ENCODE data around the gene FARP2.
"Not testable (repeated sequence)": the region's sequence is repeated elsewhere in the genome, so short reads cannot be mapped to it uniquely, and the experiment has no call there.

FARP2 gene, protein sequence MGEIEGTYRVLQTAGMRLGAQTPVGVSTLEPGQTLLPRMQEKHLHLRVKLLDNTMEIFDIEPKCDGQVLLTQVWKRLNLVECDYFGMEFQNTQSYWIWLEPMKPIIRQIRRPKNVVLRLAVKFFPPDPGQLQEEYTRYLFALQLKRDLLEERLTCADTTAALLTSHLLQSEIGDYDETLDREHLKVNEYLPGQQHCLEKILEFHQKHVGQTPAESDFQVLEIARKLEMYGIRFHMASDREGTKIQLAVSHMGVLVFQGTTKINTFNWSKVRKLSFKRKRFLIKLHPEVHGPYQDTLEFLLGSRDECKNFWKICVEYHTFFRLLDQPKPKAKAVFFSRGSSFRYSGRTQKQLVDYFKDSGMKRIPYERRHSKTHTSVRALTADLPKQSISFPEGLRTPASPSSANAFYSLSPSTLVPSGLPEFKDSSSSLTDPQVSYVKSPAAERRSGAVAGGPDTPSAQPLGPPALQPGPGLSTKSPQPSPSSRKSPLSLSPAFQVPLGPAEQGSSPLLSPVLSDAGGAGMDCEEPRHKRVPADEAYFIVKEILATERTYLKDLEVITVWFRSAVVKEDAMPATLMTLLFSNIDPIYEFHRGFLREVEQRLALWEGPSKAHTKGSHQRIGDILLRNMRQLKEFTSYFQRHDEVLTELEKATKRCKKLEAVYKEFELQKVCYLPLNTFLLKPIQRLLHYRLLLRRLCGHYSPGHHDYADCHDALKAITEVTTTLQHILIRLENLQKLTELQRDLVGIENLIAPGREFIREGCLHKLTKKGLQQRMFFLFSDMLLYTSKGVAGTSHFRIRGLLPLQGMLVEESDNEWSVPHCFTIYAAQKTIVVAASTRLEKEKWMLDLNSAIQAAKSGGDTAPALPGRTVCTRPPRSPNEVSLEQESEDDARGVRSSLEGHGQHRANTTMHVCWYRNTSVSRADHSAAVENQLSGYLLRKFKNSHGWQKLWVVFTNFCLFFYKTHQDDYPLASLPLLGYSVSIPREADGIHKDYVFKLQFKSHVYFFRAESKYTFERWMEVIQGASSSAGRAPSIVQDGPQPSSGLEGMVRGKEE

DNA sequence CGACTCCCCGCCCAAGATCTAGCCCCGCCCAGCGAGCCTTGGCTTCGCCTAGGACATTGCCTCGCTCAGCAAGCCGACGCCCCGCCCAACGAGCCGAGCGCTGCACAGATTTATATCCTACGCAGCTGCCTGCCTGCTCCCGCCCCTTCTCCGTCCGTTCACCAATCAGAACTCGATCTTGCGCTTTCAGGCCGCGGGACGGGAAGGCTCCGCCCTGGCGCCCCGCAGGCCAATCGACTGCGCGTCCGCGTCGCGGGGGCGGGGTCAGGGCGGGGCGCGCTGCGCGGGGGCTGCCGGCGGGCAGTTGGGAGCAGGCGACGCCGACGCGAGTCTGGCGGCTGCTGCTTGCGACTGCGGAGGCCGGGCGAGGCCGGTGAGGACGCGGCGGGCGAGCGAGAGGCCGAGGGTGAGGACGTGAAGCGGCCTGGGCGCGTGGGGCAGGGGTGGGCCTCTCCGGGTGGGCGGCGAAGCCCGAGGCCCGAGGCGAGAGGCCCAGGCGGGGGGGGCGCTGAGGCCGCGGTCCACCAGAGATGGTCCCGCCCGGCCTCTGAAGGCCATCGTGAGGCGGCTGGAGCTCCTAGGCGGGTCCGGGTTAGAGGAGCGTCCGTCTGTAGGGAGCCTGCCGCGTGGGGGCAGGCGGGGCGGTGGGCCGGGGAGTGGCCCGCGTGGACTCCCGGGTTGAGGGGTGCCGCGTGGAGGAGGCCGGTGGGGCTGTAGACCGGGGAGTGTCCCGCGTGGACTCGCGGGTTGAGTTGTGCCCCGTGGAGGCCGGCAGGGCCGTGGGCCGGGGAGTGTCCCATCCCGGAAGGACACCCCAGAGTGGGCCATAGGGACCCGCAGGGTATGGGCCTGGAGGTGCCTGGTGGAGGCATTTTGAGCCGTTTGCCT is at the start of gene FARP2:
Gene FARP2, plus strand, starts transcription at position 303 of the 888 bp plus-strand sequence. CDS start 16,823 bp downstream, outside the sequence.
- DNase-seq (ENCODE audit: low read depth, low spot score), result peak; percentile 76

GRCh38 chr2:241307055-241307454 is 49.0 kb upstream of the FARP2 start:
- no peak for DNase-seq (ENCODE audit: low read depth, low spot score)

- no peak for DNase-seq (ENCODE audit: low read depth, low spot score)
Measured at GRCh38 chr2:241308267-241308666, 47.8 kb upstream of the FARP2 start.

- no peak for DNase-seq (ENCODE audit: low read depth, low spot score)
Measured at GRCh38 chr2:241308832-241309500, 47.1 kb upstream of the FARP2 start.

DNA sequence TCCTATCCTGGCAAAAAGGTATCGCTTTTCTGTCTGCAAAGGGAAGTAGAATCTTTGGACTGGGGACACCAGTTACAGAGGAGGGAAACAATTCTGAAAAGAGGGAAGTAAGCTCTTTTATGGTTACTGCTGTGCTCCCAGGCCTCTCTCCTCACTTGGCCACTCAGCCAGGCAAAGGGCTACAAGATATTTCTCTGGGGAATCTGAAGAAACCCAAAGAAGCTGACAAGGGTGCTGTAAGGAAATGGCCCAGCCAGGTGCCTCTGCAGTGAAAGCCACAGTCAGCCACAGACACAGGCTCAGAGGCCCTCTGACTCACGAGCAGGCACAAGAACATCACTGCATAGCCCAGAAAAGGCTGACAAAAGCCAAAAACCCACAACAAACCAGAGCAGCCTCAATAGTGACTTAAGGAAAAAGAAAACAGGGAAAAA is 46.4 kb upstream of the FARP2 start:
- no peak for DNase-seq (ENCODE audit: low read depth, low spot score)

DNA sequence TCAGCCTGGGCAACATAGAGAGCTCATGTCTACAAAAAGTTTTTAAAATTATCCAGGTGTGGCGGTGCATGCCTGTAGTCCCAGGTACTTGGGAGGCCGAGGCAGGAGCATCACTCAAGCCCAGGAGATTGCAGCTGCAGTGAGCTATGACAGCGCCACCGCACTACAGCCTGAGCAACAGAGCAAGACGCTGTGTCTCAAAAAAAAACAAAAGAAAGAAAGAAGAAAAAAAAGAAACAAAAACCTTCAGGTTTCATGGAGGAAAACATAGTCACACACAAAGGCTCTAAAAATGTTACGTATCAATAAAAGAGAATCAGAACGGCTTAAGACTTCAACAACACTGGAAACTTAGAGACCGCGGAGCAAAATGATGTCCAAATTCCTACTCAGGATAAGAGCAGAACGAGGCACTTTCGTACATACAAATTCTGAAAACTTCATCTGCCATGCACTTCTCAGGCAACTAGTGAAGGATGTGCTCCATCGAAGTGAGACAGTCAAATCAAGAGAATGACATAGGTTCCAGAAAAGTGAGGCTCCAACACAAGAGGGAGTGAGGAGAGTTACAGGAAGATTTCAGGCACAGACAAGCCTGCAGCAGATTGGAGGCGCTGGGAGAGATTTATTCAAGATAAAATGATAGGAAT is 45.0 kb upstream of the FARP2 start:
- no peak for DNase-seq (ENCODE audit: low read depth, low spot score)

GRCh38 chr2:241312082-241312481 is 44.0 kb upstream of the FARP2 start:
- DNase-seq (ENCODE audit: low read depth, low spot score), result no peak

GRCh38 chr2:241313543-241314095 is 42.5 kb upstream of the FARP2 start:
- DNase-seq (ENCODE audit: low read depth, low spot score), result no peak

- no peak for DNase-seq (ENCODE audit: low read depth, low spot score)
Measured at GRCh38 chr2:241314226-241315092, 41.6 kb upstream of the FARP2 start.

DNA sequence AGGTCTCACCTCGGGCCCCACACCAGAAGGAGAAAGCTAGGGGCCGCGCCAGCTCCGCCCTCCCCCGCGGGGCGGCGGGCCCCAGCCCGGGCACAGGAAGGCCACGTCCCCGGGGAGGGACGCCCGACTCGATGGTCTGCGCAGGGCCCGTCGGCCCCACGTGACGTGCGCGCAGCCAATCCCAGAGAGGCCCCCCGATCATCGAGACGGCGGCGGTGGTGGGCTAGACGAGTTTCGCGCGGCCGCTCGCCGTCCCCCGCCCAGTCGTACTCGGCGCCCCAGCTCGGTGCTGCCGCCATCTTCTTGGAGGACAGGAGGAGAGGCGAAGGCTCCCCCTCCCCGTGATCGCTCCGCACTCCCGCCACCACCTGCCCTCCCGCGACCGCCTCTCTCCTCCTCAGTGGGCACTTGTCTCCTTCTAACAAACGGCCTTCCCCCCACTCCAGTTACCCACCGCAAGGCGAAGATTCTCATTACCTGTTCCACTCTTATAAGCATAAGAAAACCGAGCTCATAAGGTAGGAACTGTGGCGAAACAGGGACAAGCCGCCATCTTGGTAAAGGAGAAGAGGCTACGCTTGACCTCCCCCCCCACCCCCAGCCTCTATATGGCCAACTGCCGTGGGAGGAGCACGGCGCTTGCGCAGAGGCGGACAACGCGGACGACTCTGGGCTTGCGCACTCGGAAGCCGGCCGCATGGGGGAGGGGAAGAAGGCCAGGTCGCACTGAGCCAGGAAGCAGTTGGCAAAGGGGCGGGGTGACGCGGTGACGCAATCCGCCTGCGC is 40.8 kb upstream of the FARP2 start, which contains the start of gene HDLBP:
Gene HDLBP, minus strand, starts transcription at position 580 of the 786 bp plus-strand sequence. CDS start 48,803 bp downstream, outside the sequence.
- peak; percentile 90 for DNase-seq (ENCODE audit: low read depth, low spot score)

GRCh38 chr2:241315879-241316631 is 40.0 kb upstream of the FARP2 start, which contains the start of gene SEPTIN2:
SEPTIN2 (plus strand) TSS chr2:241315925; CDS start chr2:241324233, 8,308 bp downstream.
- DNase-seq (ENCODE audit: low read depth, low spot score), result no peak

DNA sequence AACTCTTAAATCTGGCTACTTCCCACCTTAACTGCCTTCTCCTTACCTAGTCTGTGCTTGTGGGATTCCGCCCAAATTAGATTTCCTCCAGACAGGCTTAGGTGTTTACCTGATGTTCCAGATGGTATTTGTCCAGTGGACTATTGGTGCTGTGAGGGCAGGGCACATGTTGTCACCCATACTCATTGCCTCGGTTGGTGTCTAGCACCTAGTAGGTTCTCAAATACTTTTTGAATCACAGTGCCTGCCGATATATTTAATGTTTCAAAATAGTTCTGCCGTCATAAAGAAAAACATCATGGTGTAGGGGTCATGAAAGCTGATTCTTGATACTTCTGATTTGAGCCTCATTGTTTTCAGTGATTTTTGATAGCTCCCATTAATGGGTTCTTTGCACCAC is 39.3 kb upstream of the FARP2 start:
- DNase-seq (ENCODE audit: low read depth, low spot score), result no peak

DNA sequence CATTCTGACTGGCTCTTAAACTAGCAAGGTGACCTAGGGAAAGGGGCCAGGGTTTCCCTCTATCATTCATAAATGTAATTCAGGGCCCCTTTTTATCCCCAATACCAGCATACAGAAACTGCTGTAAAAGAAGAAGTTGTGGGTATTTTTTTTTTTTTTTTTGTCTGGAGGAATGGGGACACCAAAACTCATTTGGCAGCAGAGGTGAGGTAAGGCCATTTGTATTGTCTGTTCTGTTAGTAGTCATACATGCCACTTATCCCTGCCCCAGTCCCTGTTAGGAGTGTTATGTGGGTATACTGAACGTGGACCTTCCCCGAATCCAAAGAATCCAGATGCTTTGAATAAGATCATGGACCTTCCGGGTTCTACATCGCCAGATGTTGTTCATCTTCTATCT is 38.7 kb upstream of the FARP2 start:
- no peak for DNase-seq (ENCODE audit: low read depth, low spot score)

GRCh38 chr2:241318830-241319229 is 37.3 kb upstream of the FARP2 start:
- DNase-seq (ENCODE audit: low read depth, low spot score), result not testable (repeated sequence)

GRCh38 chr2:241320394-241320793 is 35.7 kb upstream of the FARP2 start:
- DNase-seq (ENCODE audit: low read depth, low spot score), result no peak

GRCh38 chr2:241321033-241321432 is 35.1 kb upstream of the FARP2 start:
- no peak for DNase-seq (ENCODE audit: low read depth, low spot score)

- no peak for DNase-seq (ENCODE audit: low read depth, low spot score)
Measured at GRCh38 chr2:241321886-241322285, 34.2 kb upstream of the FARP2 start.

All from iPS DF 19.7 (cell line).